ENCODE results near the gene SELENOH.
A peak's percentile ranks its signal among the peaks of the same experiment; 100 is the strongest.

The SELENOH gene

GRCh38 chr11:57781529-57781943 is 40.2 kb downstream of the SELENOH start:
- no peak for DNase-seq (ENCODE audit: low read depth)

- no peak for DNase-seq (ENCODE audit: low read depth)
Measured at GRCh38 chr11:57785072-57785471, 43.8 kb downstream of the SELENOH start.

GRCh38 chr11:57786436-57786835 is 45.1 kb downstream of the SELENOH start:
- no peak for DNase-seq (ENCODE audit: low read depth)

- no peak for DNase-seq (ENCODE audit: low read depth)
Measured at GRCh38 chr11:57787006-57787604, 45.8 kb downstream of the SELENOH start.

GRCh38 chr11:57787920-57788702 is 46.8 kb downstream of the SELENOH start:
- DNase-seq (ENCODE audit: low read depth): no peak

GRCh38 chr11:57788703-57789088 is 47.4 kb downstream of the SELENOH start:
- DNase-seq (ENCODE audit: low read depth): no peak

GRCh38 chr11:57791321-57792059 is 50.2 kb downstream of the SELENOH start:
- DNase-seq (ENCODE audit: low read depth): no peak

- peak; percentile 73 for DNase-seq (ENCODE audit: low read depth)
Measured at GRCh38 chr11:57792060-57792541, 50.8 kb downstream of the SELENOH start.

- no peak for DNase-seq (ENCODE audit: low read depth)
Measured at GRCh38 chr11:57792870-57793269, 51.6 kb downstream of the SELENOH start.

Data from stimulated activated CD8-positive, alpha-beta memory T cell treated with anti-CD3 and anti-CD28 coated beads, Interleukin-12 subunit alpha, Interleukin-12 subunit beta, amount 100 ng/mL, for 4 hours (primary cell).